ENCODE measurements around the gene ASH1L.
"Not testable (repeated sequence)": the region's sequence is repeated elsewhere in the genome, so short reads cannot be mapped to it uniquely, and the experiment has no call there.

DNA sequence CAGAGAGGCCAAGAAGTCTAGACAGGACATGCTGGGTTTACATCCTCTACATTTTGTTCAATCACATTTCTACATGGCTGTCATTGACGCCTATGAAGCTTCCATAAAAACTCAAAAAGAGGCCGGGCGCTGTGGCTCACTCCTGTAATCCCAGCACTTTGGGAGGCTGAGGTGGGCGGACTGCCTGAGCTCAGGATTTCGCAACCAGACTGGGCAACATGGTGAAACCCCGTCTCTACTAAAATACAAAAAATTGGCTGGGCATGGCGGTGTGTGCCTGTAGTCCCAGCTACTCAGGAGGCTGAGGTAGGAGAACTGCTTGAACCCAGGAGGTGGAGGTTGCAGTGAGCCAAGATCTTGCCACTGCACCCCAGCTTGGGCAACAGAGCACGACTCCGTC, 150.8 kb downstream of the ASH1L start:
- TF ChIP-seq, protein P1, sequence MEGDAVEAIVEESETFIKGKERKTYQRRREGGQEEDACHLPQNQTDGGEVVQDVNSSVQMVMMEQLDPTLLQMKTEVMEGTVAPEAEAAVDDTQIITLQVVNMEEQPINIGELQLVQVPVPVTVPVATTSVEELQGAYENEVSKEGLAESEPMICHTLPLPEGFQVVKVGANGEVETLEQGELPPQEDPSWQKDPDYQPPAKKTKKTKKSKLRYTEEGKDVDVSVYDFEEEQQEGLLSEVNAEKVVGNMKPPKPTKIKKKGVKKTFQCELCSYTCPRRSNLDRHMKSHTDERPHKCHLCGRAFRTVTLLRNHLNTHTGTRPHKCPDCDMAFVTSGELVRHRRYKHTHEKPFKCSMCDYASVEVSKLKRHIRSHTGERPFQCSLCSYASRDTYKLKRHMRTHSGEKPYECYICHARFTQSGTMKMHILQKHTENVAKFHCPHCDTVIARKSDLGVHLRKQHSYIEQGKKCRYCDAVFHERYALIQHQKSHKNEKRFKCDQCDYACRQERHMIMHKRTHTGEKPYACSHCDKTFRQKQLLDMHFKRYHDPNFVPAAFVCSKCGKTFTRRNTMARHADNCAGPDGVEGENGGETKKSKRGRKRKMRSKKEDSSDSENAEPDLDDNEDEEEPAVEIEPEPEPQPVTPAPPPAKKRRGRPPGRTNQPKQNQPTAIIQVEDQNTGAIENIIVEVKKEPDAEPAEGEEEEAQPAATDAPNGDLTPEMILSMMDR (IDR thresholded peaks at IDR 0.05 in 2 of 3, conservative IDR thresholded peaks at IDR 0.05 in 1 of 3; ENCODE audit: borderline replicate concordance in 1 of 3, insufficient read depth in 1 of 3, low read depth in 2 of 3, low read length in 2 of 3): not testable (repeated sequence)
- not testable (repeated sequence) for TF ChIP-seq ZNF274 (IDR thresholded peaks at IDR 0.05; ENCODE audit: low read depth, low read length); EZH2 (IDR thresholded peaks at IDR 0.05); EZH2phosphoT487 (IDR thresholded peaks at IDR 0.05; ENCODE audit: borderline replicate concordance); FOSL1 (IDR thresholded peaks at IDR 0.05; ENCODE audit: low read depth); YY1 (IDR thresholded peaks at IDR 0.05; ENCODE audit: extremely low read depth, insufficient replicate concordance, low read depth, low read length); TCF7L2 (IDR thresholded peaks at IDR 0.05; ENCODE audit: borderline replicate concordance, extremely low read depth, insufficient read depth, insufficient read length)
- TF ChIP-seq, protein P2, sequence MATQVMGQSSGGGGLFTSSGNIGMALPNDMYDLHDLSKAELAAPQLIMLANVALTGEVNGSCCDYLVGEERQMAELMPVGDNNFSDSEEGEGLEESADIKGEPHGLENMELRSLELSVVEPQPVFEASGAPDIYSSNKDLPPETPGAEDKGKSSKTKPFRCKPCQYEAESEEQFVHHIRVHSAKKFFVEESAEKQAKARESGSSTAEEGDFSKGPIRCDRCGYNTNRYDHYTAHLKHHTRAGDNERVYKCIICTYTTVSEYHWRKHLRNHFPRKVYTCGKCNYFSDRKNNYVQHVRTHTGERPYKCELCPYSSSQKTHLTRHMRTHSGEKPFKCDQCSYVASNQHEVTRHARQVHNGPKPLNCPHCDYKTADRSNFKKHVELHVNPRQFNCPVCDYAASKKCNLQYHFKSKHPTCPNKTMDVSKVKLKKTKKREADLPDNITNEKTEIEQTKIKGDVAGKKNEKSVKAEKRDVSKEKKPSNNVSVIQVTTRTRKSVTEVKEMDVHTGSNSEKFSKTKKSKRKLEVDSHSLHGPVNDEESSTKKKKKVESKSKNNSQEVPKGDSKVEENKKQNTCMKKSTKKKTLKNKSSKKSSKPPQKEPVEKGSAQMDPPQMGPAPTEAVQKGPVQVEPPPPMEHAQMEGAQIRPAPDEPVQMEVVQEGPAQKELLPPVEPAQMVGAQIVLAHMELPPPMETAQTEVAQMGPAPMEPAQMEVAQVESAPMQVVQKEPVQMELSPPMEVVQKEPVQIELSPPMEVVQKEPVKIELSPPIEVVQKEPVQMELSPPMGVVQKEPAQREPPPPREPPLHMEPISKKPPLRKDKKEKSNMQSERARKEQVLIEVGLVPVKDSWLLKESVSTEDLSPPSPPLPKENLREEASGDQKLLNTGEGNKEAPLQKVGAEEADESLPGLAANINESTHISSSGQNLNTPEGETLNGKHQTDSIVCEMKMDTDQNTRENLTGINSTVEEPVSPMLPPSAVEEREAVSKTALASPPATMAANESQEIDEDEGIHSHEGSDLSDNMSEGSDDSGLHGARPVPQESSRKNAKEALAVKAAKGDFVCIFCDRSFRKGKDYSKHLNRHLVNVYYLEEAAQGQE (IDR thresholded peaks at IDR 0.05; ENCODE audit: low read depth): not testable (repeated sequence)

All from HCT116 (cell line).